WTC11 (cell line): Measurements from ENCODE around the gene NINL. TPM values are rescaled to one million over a fixed set of nuclear protein-coding genes. Genes with fewer than 3 reads are reported as not detected.

Experiments
- ATAC-seq: fragments of 200-7000 bp; cut with Tn5 transposase; 2 replicates; pipeline ENCODE4 v1.10.0; 2021; ENCODE audit warnings: mild to moderate bottlenecking, moderate library complexity
- CTCF ChIA-PET: fragments of 300-600 bp; sonication (Branson Sonifier 250); formaldehyde crosslinking; loops from one replicate; lab custom pipeline; 2021; ENCODE audit warnings: antibody characterized with exemption; lab: Charles Lee
- POLR2A ChIA-PET: fragments of 350-600 bp; sonication (Branson Sonifier 250); formaldehyde crosslinking; loops from one replicate; lab custom pipeline; 2021; ENCODE audit warnings: antibody characterized with exemption; lab: Charles Lee
- DNase-seq: peaks from one replicate; pipeline ENCODE4 v3.0.0; 2021; ENCODE audit warnings: low spot score
- H3K27ac Mint-ChIP-seq: 2 replicates; pipeline ENCODE4 v1.8.0; 2021; ENCODE audit warnings: mixed read lengths
- H3K27me3 Mint-ChIP-seq: 2 replicates; pipeline ENCODE4 v1.8.0; 2021; ENCODE audit warnings: low read depth, mild to moderate bottlenecking, moderate library complexity, mixed read lengths
- H3K36me3 Mint-ChIP-seq: 2 replicates; pipeline ENCODE4 v1.8.0; 2021; ENCODE audit warnings: mixed read lengths
- H3K4me1 Mint-ChIP-seq: 2 replicates; pipeline ENCODE4 v1.8.0; 2022; ENCODE audit warnings: mixed read lengths
- H3K4me3 Mint-ChIP-seq: 2 replicates; pipeline ENCODE4 v1.8.0; 2021; ENCODE audit warnings: mild to moderate bottlenecking, moderate library complexity, mixed read lengths
- H3K9me3 Mint-ChIP-seq: 2 replicates; pipeline ENCODE4 v1.8.0; 2021; ENCODE audit warnings: mixed read lengths
- AR ChIP-seq: fragments of 250-450 bp; sonication (Bioruptor Pico); IDR thresholded peaks from 2 replicates; pipeline ENCODE4 v1.9.0; 2021; ENCODE audit warnings: mild to moderate bottlenecking
- ARID4B ChIP-seq: sonication (generic); formaldehyde crosslinking; IDR thresholded peaks from 2 replicates; pipeline ENCODE4 v1.8.0; 2023; ENCODE audit warnings: missing genetic modification reagents, mild to moderate bottlenecking, borderline replicate concordance
- CREB1 ChIP-seq: sonication (generic); formaldehyde crosslinking; IDR thresholded peaks from 2 replicates; pipeline ENCODE4 v1.8.0; 2023; ENCODE audit warnings: mild to moderate bottlenecking, missing genetic modification reagents
- CREM ChIP-seq: sonication (generic); formaldehyde crosslinking; IDR thresholded peaks from 2 replicates; pipeline ENCODE4 v1.8.1; 2022; ENCODE audit warnings: mild to moderate bottlenecking, missing genetic modification reagents, moderate library complexity
- ELF4 ChIP-seq: sonication (generic); formaldehyde crosslinking; IDR thresholded peaks from 2 replicates; pipeline ENCODE4 v1.8.1; 2022; ENCODE audit warnings: low read depth, mild to moderate bottlenecking, moderate library complexity, missing genetic modification reagents
- EMX1 ChIP-seq: fragments of 250-450 bp; sonication (Bioruptor Pico); IDR thresholded peaks from 2 replicates; pipeline ENCODE4 v1.8.0; 2021; ENCODE audit warnings: mild to moderate bottlenecking
- ETV6 ChIP-seq: sonication (generic); formaldehyde crosslinking; IDR thresholded peaks from 2 replicates; pipeline ENCODE4 v1.8.1; 2022; ENCODE audit warnings: mild to moderate bottlenecking, missing genetic modification reagents
- FOXK1 ChIP-seq: sonication (generic); formaldehyde crosslinking; IDR thresholded peaks from 2 replicates; pipeline ENCODE4 v1.8.0; 2022; ENCODE audit warnings: mild to moderate bottlenecking, moderate library complexity, missing genetic modification reagents
- FOXP1 ChIP-seq: sonication (generic); formaldehyde crosslinking; IDR thresholded peaks from 2 replicates; pipeline ENCODE4 v1.8.0; 2022; ENCODE audit warnings: missing genetic modification reagents, mild to moderate bottlenecking, moderate library complexity, borderline replicate concordance
- GABPB1 ChIP-seq: sonication (generic); formaldehyde crosslinking; IDR thresholded peaks from 2 replicates; pipeline ENCODE4 v1.8.1; 2023; ENCODE audit warnings: mild to moderate bottlenecking, missing genetic modification reagents
- GRHL2 ChIP-seq: fragments of 250-450 bp; sonication (Bioruptor Pico); IDR thresholded peaks from 2 replicates; pipeline ENCODE4 v1.8.0; 2022; ENCODE audit warnings: mild to moderate bottlenecking, moderate library complexity; ENCODE audit not compliant: insufficient replicate concordance, severe bottlenecking
- IRF2 ChIP-seq: sonication (generic); formaldehyde crosslinking; IDR thresholded peaks from 2 replicates; pipeline ENCODE4 v1.8.0; 2022; ENCODE audit warnings: low read depth, missing genetic modification reagents, borderline replicate concordance
- KAT7 ChIP-seq: sonication (generic); formaldehyde crosslinking; IDR thresholded peaks from 2 replicates; pipeline ENCODE4 v1.8.1; 2023; ENCODE audit warnings: missing genetic modification reagents, mild to moderate bottlenecking, borderline replicate concordance
- NFE2L1 ChIP-seq: sonication (generic); formaldehyde crosslinking; IDR thresholded peaks from 2 replicates; pipeline ENCODE4 v1.8.1; 2023; ENCODE audit warnings: missing genetic modification reagents
- PRDM15 ChIP-seq: sonication (generic); formaldehyde crosslinking; IDR thresholded peaks from 2 replicates; pipeline ENCODE4 v1.8.0; 2022; ENCODE audit warnings: missing genetic modification reagents
- SMAD4 ChIP-seq: sonication (generic); formaldehyde crosslinking; IDR thresholded peaks from 2 replicates; pipeline ENCODE4 v1.8.0; 2022; ENCODE audit warnings: mild to moderate bottlenecking, missing genetic modification reagents
- TCF7 ChIP-seq: sonication (generic); formaldehyde crosslinking; IDR thresholded peaks from 2 replicates; pipeline ENCODE4 v1.8.0; 2022; ENCODE audit warnings: mild to moderate bottlenecking, low read depth, missing genetic modification reagents, moderate library complexity
- USF2 ChIP-seq: sonication (generic); formaldehyde crosslinking; IDR thresholded peaks from 2 replicates; pipeline ENCODE4 v1.8.1; 2023; ENCODE audit warnings: mild to moderate bottlenecking, missing genetic modification reagents, moderate library complexity
- ZMAT4 ChIP-seq: fragments of 250-450 bp; sonication (Bioruptor Pico); IDR thresholded peaks from 2 replicates; pipeline ENCODE4 v1.9.0; 2021; ENCODE audit warnings: mild to moderate bottlenecking
- ZNF219 ChIP-seq: sonication (generic); formaldehyde crosslinking; IDR thresholded peaks from 2 replicates; pipeline ENCODE4 v1.8.0; 2023; ENCODE audit warnings: missing genetic modification reagents, mild to moderate bottlenecking, borderline replicate concordance
- ZSCAN18 ChIP-seq: fragments of 250-450 bp; sonication (Bioruptor Pico); IDR thresholded peaks from 2 replicates; pipeline ENCODE4 v2.1.2; 2022; ENCODE audit warnings: mild to moderate bottlenecking, moderate library complexity
- total RNA-seq: library from RNA; stranded (reverse); gene quantifications from 3 replicates; pipeline ENCODE4 v1.2.3, GENCODE V29; 2021

NINL gene
- total RNA-seq, 1 experiment from 2014 or later, result 36.0 TPM

- no peak for TF ChIP-seq SMAD4 (CRISPR knock-in tag)
- TF ChIP-seq EMX1 (CRISPR knock-in tag), result no peak
- TF ChIP-seq FOXP1 (CRISPR knock-in tag), result no peak
These were observed 70.5 kb downstream of the NINL start (continued) for GRCh38 chr20:25514747-25515340.

- Mint-ChIP-seq H3K36me3 (peaks cover 83% of the 10 kb centered on the region), H3K27ac (no peak overlapping the region), H3K4me3 (no peak overlapping the region), H3K27me3 (peaks cover 3% of the 10 kb centered on the region), H3K4me1 (no peaks in the 10 kb centered on the region), H3K9me3 (peaks cover 44% of the 10 kb centered on the region)
- ChIA-PET CTCF (no interaction called here), POLR2A (no interaction called here)
- ATAC-seq, result no peak
- TF ChIP-seq ZSCAN18 (CRISPR knock-in tag) (no peak), ZMAT4 (no peak), EMX1 (CRISPR knock-in tag) (no peak), SMAD4 (CRISPR knock-in tag) (no peak), KAT7 (CRISPR knock-in tag) (no peak), CREM (CRISPR knock-in tag) (no peak), AR (CRISPR knock-in tag) (no peak), FOXP1 (CRISPR knock-in tag) (no peak), GRHL2 (no peak), PRDM15 (CRISPR knock-in tag) (no peak), TCF7 (no peak), ELF4 (CRISPR knock-in tag) (no peak), FOXK1 (CRISPR knock-in tag) (no peak), IRF2 (no peak), ZNF219 (CRISPR knock-in tag) (no peak)
- DNase-seq, result no peak
These were observed 71.1 kb downstream of the NINL start for GRCh38 chr20:25514195-25514594.

GRCh38 chr20:25512709-25513108 lies 72.6 kb downstream of the NINL start:
- Mint-ChIP-seq H3K36me3 (peaks cover 84% of the 10 kb centered on the region), H3K9me3 (peaks cover 39% of the 10 kb centered on the region), H3K4me3 (no peak overlapping the region), H3K27ac (no peak overlapping the region), H3K4me1 (no peaks in the 10 kb centered on the region), H3K27me3 (peaks cover 3% of the 10 kb centered on the region)
- ChIA-PET POLR2A (no interaction called here), CTCF (no interaction called here)
- ATAC-seq (no peak), DNase-seq (no peak)
- TF ChIP-seq ARID4B (CRISPR knock-in tag) (no peak), ETV6 (no peak), NFE2L1 (CRISPR knock-in tag) (no peak), CREB1 (CRISPR knock-in tag) (no peak), USF2 (no peak), GABPB1 (no peak)
